HG02973 (cell line): ENCODE measurements around the gene SAMD4A.
"Not testable (repeated sequence)": the region's sequence is repeated elsewhere in the genome, so short reads cannot be mapped to it uniquely, and the experiment has no call there.

ENCODE experiments used
- ATAC-seq: cut with Tn5 transposase; IDR thresholded peaks from one replicate; pipeline ENCODE4 v1.9.1; 2021; ENCODE audit warnings: moderate library complexity; ENCODE audit not compliant: unreplicated experiment

SAMD4A gene

GRCh38 chr14:54591866-54592265, 24.9 kb downstream of the SAMD4A start:
- ATAC-seq: no peak

GRCh38 chr14:54593860-54594259, 26.9 kb downstream of the SAMD4A start:
- ATAC-seq: no peak

GRCh38 chr14:54594537-54594936, 27.6 kb downstream of the SAMD4A start:
- ATAC-seq: no peak

GRCh38 chr14:54597795-54598443, 31.0 kb downstream of the SAMD4A start:
- no peak for ATAC-seq

- no peak for ATAC-seq
These were observed 33.2 kb downstream of the SAMD4A start for GRCh38 chr14:54599966-54600716.

GRCh38 chr14:54600717-54601109, 33.8 kb downstream of the SAMD4A start:
- ATAC-seq: no peak

- no peak for ATAC-seq
These were observed 36.4 kb downstream of the SAMD4A start for GRCh38 chr14:54603362-54603761.

- no peak for ATAC-seq
These were observed 39.2 kb downstream of the SAMD4A start for GRCh38 chr14:54606178-54606577.

GRCh38 chr14:54606631-54607133, 39.8 kb downstream of the SAMD4A start:
- no peak for ATAC-seq

- ATAC-seq: no peak
These were observed 42.6 kb downstream of the SAMD4A start for GRCh38 chr14:54609576-54609975.

GRCh38 chr14:54610051-54610977, 43.4 kb downstream of the SAMD4A start:
- ATAC-seq: no peak

- no peak for ATAC-seq
These were observed 47.4 kb downstream of the SAMD4A start for GRCh38 chr14:54614296-54614695.

- no peak for ATAC-seq
These were observed 50.5 kb downstream of the SAMD4A start for GRCh38 chr14:54617467-54617866.

GRCh38 chr14:54621686-54622085, 54.8 kb downstream of the SAMD4A start:
- no peak for ATAC-seq

- peak; percentile 81 for ATAC-seq
These were observed 55.4 kb downstream of the SAMD4A start for GRCh38 chr14:54622192-54622958.

- ATAC-seq: no peak
These were observed 56.5 kb downstream of the SAMD4A start for GRCh38 chr14:54623279-54624004.

GRCh38 chr14:54624005-54624358, 57.1 kb downstream of the SAMD4A start:
- not testable (repeated sequence) for ATAC-seq

GRCh38 chr14:54625112-54625511, 58.2 kb downstream of the SAMD4A start:
- no peak for ATAC-seq

GRCh38 chr14:54627219-54627539, 60.3 kb downstream of the SAMD4A start:
- ATAC-seq: peak; percentile 5
